ENCODE results near the gene AUTS2.

AUTS2 gene

GRCh38 chr7:70504254-70504653, 906.0 kb downstream of the AUTS2 start:
- no peak for DNase-seq (ENCODE audit: low spot score)

GRCh38 chr7:70505468-70505867, 907.2 kb downstream of the AUTS2 start:
- no peak for DNase-seq (ENCODE audit: low spot score)

- no peak for DNase-seq (ENCODE audit: low spot score)
Measured at GRCh38 chr7:70505886-70506285, 907.6 kb downstream of the AUTS2 start.

DNA sequence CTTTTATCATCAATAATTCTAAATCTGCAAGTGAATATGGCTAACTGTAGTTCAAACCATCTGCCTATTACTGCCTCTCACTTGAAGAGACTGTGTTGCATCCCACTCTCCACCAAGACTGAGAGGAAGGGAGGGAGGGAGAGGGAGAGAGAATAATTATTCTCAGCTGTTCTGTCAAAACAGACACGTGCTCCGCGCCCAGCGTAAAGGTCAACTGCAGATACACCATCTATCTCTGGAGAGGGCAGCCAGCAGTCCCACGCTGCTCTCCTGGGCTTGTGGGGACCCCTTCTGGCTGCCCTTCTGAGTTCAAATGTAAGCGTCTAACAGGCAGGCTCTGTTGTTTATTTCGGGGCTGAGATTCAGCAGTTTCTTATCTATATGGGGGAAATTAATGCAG, 908.2 kb downstream of the AUTS2 start:
- DNase-seq (ENCODE audit: low spot score) = no peak

DNA sequence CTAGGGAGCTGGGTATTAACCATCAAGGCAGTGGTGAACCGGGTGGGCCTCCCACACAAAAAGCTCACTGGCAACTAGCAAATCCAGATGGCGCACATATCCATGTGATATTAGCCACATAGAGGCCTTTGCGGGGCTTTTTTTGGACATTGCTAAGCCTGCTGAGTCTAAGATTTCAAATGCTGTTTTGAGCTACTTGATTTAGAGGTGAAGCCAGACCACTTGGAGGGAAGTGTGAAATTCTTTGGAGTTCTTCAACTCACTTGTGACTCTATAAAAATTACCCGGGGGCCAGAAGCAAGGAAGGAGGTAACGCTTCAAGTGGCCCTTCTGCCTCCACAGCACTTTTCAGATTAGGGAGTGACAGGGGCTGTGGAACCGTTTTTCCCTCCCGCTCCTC, 913.9 kb downstream of the AUTS2 start:
- no peak for DNase-seq (ENCODE audit: low spot score)

DNA sequence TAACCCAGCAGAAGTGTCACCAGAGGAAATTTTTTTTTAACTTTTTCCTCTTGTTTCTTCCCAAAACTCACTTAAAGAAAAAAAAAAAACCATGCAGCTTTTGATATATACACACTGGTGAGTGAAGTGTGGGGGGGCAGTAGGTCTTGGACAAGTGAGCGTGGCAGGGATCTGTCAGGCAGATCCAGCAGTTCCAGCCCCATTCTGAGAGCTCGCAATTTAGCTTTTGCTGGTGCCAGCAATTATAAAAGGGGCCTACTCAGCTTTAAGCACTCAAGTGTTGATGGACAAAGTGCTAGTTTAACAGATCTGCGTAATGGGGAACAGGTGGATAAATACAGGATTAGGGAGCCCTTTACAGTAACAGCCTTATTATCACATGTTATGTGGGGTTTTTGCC, 914.5 kb downstream of the AUTS2 start:
- DNase-seq (ENCODE audit: low spot score) = no peak

GRCh38 chr7:70520611-70521010, 922.3 kb downstream of the AUTS2 start:
- DNase-seq (ENCODE audit: low spot score) = no peak

DNA sequence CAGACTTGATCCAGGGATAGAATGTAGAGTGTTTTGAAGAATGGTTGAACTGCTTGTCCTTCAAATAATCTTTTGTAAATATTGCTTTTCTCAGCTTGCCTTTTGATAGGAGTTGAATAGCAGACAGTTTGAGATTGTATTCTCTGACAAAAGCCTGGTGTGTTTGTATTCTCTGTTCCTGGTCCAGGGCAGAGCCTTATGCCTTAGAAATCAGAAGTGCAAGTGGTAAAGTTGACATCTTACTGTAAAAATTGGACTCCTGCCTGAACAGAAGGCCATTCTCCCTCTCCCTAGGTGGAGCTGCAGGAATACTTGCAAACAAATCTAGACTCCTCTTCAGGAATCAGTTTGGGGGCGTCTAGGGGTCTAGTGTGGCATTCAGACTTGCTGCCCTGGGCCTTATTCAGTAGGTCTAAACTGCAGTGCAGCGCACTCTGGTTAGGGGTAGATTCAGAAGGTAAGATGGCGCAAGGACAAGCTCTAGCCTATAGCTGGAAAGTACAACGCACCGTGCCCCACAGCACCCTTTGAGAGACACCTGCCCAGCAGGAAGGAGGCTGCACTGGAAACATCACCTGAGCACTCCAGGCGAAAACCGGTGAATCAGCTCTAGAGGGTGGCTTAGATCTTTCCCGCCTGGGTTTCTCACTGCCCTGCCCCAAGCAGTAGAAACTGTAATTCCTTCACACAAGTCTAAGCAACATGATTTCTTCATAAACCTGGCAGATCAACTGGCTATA, 925.1 kb downstream of the AUTS2 start:
- DNase-seq (ENCODE audit: low spot score) = no peak

GRCh38 chr7:70523989-70524351, 925.7 kb downstream of the AUTS2 start:
- DNase-seq (ENCODE audit: low spot score) = no peak

DNA sequence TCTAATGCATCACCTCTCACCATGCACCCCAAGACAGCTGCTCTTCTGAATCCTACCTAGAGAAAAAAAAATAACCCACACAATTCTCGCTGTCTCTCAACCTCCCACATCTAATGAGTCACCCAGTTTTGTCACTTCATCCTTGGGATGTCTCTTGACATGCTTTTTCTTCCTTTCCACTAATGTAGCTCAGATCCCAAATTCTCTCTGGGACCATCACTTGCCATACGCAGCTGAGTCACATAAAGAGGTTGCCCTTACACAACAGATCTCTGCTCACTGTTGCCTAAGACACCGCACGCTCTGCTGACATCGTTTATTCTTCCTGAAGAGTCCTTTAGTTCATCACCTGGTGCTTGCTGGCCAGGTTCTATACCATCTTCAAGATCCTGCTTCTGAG, 927.7 kb downstream of the AUTS2 start:
- no peak for DNase-seq (ENCODE audit: low spot score)

DNA sequence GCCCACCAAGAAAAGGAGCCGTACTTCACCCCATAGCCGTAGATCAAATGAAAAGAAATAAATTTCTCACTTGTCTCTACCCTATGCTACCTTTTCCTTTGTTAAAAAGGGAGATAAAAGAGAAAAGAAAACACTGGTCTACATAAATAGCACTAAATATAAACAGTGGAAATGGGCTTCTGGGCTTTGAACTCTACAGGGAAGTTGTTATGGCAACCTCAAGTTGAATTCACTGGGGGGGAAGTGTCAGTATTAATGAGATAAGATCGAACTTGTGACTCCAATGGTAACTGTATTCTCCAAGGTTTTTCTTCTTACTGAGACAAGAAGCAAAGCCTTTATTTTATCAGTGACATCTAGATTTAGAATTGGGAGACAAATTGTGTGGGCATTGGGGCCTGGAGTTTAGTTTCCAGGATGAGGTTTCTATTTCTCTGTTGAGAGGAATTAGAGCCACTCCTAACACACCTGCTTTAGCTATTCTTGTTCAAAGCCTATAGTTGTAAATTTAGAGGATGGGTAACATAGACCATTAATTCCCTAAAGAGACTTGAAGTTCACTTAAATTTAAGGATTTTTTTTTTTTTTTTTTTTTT, 929.3 kb downstream of the AUTS2 start:
- no peak for DNase-seq (ENCODE audit: low spot score)

DNA sequence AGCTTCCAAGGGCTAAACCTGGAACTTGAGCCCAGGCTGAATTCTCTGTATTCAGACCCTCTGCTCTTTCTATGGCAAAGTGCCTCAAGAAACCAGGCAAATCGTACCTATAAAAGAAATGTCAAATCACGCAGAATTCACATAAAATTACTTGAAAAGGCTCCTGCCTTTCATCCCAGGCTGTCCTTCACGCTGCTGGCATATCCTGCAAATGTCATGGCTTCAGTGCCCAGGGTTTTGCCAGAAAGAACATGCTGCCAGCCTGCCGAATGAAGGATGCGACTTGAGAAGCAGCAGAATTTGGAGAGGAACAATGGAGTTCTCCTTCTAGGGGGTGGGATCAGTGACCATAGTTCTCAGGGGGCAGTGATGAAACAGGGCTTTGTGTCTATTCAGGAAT, 931.2 kb downstream of the AUTS2 start:
- no peak for DNase-seq (ENCODE audit: low spot score)

- no peak for DNase-seq (ENCODE audit: low spot score)
Measured at GRCh38 chr7:70529914-70530585, 931.8 kb downstream of the AUTS2 start.

- no peak for DNase-seq (ENCODE audit: low spot score)
Measured at GRCh38 chr7:70533614-70534013, 935.3 kb downstream of the AUTS2 start.

- DNase-seq (ENCODE audit: low spot score) = no peak
Measured at GRCh38 chr7:70539205-70539604, 940.9 kb downstream of the AUTS2 start.

GRCh38 chr7:70539617-70540016, 941.3 kb downstream of the AUTS2 start:
- DNase-seq (ENCODE audit: low spot score) = no peak

- no peak for DNase-seq (ENCODE audit: low spot score)
Measured at GRCh38 chr7:70540641-70541040, 942.4 kb downstream of the AUTS2 start.

DNA sequence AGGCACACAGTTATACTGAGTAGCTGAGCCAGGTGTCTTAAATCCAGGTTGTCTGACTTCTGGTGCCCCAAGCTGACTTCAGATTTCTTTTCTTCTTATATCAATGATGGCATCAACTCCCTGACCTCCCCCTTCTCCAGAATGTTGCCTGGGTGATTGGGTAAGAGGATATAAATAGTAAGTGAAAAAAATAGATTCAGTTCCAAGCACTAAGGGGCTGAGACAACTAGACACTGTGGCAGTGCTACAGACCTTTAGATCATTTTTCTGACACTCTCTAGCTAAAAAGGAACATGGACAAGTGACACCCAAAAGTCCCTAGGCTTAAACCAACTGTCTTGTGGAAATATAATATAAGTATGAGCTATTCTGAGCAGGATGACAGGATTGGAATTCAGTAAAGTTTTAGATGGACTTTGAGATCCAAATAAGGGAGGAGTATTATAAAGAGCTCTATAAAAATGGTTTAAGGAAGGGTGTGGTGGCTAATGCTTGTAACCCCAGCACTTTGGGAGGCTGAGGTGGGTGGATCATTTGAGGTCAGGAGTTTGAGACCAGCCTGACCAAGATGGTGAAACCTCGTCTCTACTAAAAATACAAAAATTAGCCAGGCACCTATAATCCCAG, 944.6 kb downstream of the AUTS2 start:
- no peak for DNase-seq (ENCODE audit: low spot score)

DNA sequence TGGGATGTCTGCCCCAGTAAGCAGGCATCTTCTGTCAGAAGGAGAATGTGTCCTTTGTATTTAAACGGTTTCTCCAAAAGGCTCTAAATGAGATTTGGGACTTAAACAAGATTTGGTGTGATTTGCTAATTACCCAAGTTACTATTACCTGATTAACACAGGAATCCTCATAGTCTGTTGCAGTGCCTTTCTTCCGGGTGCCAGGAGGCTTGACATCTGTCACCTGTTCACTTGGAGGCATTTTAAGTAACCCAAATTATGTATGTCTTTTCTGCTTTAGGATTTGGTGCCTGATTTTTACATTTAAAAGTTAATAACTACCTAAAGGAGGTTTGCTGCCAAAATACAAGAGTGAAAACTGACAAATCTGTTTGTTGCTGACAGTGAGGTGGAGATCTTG, 945.7 kb downstream of the AUTS2 start:
- DNase-seq (ENCODE audit: low spot score) = no peak

DNA sequence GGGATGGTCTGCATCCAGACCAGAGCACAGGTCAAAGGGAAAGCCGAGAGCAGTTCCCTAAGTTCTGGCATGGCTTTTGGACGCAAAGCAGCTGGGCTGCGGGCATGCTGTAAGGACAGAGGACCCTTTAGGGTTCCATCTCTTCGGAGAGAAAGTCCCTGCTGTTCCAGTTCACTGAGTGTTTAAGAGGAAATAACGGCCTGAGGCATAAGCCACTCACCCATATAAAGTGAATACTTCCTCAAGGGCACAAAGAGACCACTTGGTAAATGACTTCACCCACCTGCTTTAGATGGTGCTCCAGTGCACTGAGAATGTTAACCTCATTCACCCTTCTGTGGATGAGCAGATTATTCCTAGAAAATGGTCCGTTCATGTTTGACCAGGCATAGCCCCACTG, 946.9 kb downstream of the AUTS2 start:
- no peak for DNase-seq (ENCODE audit: low spot score)

DNA sequence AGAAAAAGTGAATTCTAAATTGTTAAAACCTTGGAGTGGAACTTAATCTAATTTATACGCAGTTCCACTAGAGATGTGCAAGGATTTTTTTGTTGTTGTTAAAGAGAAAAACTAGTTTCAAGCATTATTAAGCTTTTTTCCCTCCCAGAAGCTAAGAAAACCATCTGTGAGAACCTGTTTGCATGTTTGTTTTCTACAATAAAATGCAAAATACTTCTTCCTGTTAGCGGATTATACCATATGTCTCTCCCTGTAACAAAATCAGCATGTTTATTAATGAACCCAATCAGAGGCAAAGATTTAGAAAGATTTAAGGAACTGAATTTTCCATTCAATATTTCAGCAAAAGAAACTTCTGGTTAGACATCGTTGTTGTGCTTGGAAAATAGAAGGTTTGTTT, 953.9 kb downstream of the AUTS2 start:
- no peak for DNase-seq (ENCODE audit: low spot score)

DNA sequence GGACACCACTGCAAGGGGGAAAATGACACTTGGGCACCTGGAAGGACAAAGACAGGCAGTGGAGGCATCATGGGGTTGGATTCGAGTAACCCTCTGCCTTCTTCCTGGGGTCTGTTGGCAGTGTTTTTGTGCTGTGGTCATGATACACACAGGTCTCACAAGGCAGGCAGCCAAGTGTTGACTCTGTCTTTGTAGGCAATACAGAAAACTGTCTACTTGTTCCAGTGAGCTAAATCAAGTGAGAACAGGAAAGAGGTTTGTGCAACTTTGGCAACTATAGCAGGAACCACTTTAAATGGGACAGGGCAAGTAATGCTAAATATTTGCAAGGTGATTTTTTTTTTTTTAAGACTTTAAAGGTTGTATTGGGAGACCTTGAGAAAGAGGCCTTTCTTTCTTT, 955.1 kb downstream of the AUTS2 start:
- DNase-seq (ENCODE audit: low spot score) = no peak

DNA sequence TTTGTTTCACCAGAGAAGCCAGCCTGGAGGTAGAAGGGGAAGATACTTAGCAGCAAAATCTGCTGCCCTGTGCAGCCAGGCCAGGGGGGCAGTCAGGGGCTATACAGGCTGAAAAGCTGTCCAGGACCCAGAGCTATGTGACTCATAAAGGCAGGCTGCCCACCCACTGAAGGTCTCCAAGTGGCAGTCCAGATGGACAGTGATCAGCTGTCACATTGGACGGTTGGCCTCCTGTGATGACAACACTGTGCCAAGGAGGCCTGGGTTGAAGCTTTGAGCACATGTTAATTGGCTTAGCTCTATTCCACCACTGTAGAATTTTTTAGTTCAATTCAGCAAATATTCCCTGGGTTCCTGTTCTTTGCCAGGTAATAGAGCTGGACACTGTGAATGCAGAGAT, 956.4 kb downstream of the AUTS2 start:
- no peak for DNase-seq (ENCODE audit: low spot score)
